GM23338 (cell line): Measurements from ENCODE around the gene AGBL4. TPM values are rescaled to one million over a fixed set of nuclear protein-coding genes. Genes with fewer than 3 reads are reported as not detected.

Experiments used
- ATAC-seq: fragments of 200-7000 bp; cut with Tn5 transposase; 3 replicates; pipeline ENCODE4 v1.9.1; 2020
- DNase-seq: peaks from one replicate; pipeline ENCODE4 v3.0.0-alpha.2; 2015; ENCODE audit warnings: low spot score
- H2AFZ ChIP-seq: fragments of 200-600 bp; sonication (generic); 2 replicates; pipeline ENCODE4 v1.8.0; 2016; ENCODE audit warnings: antibody characterized with exemption, mild to moderate bottlenecking, moderate library complexity
- H3F3A ChIP-seq: fragments of 200-600 bp; sonication (generic); replicated peaks from 2 replicates; pipeline ENCODE4 v1.8.0; 2017; ENCODE audit warnings: antibody characterized with exemption, mixed run types, low read depth
- H3K27ac ChIP-seq: fragments of 200-600 bp; sonication (generic); 2 replicates; pipeline ENCODE4 v1.6.1; 2016; ENCODE audit warnings: low read depth
- H3K27me3 ChIP-seq: fragments of 200-600 bp; sonication (generic); 2 replicates; pipeline ENCODE4 v1.8.0; 2016; ENCODE audit warnings: mild to moderate bottlenecking, mixed run types, moderate library complexity; ENCODE audit not compliant: insufficient read depth
- H3K36me3 ChIP-seq: fragments of 200-600 bp; sonication (generic); 2 replicates; pipeline ENCODE4 v1.8.0; 2016; ENCODE audit warnings: mild to moderate bottlenecking; ENCODE audit not compliant: insufficient read depth
- H3K4me1 ChIP-seq: fragments of 200-600 bp; sonication (generic); 2 replicates; pipeline ENCODE4 v1.8.0; 2016; ENCODE audit warnings: mild to moderate bottlenecking, moderate library complexity; ENCODE audit not compliant: insufficient read depth
- H3K4me2 ChIP-seq: fragments of 200-600 bp; sonication (generic); 2 replicates; pipeline ENCODE4 v1.7.1; 2017; ENCODE audit warnings: mixed run types
- H3K4me3 ChIP-seq: fragments of 200-600 bp; sonication (generic); 2 replicates; pipeline ENCODE4 v1.6.1; 2016; ENCODE audit warnings: mixed run types
- H3K79me2 ChIP-seq: fragments of 200-600 bp; sonication (generic); replicated peaks from 2 replicates; pipeline ENCODE4 v1.8.0; 2017; ENCODE audit warnings: mild to moderate bottlenecking; ENCODE audit not compliant: insufficient read depth
- H3K9me2 ChIP-seq: fragments of 200-600 bp; sonication (generic); 2 replicates; pipeline ENCODE4 v1.8.0; 2017; ENCODE audit not compliant: insufficient read depth
- H4K20me1 ChIP-seq: fragments of 200-600 bp; sonication (generic); replicated peaks from 2 replicates; pipeline ENCODE4 v1.8.0; 2017; ENCODE audit warnings: mild to moderate bottlenecking; ENCODE audit not compliant: insufficient read depth
- H3K27ac Mint-ChIP-seq: 2 replicates; pipeline ENCODE4 v1.8.0; 2020; ENCODE audit warnings: inconsistent platforms, mild to moderate bottlenecking, moderate library complexity, mixed read lengths
- H3K27me3 Mint-ChIP-seq: 3 replicates; pipeline ENCODE4 v1.8.0; 2022; ENCODE audit warnings: low read depth, mild to moderate bottlenecking, moderate library complexity, mixed read lengths, inconsistent platforms; ENCODE audit not compliant: insufficient read depth, poor library complexity
- H3K36me3 Mint-ChIP-seq: 3 replicates; pipeline ENCODE4 v1.8.0; 2021; ENCODE audit warnings: low read depth, mild to moderate bottlenecking, inconsistent platforms, moderate library complexity, mixed read lengths
- H3K4me1 Mint-ChIP-seq: 3 replicates; pipeline ENCODE4 v1.8.0; 2020; ENCODE audit warnings: mild to moderate bottlenecking, inconsistent platforms, mixed read lengths
- H3K4me3 Mint-ChIP-seq: 3 replicates; pipeline ENCODE4 v1.8.0; 2021; ENCODE audit warnings: moderate library complexity, mild to moderate bottlenecking, inconsistent platforms, mixed read lengths
- H3K9me3 Mint-ChIP-seq: 3 replicates; pipeline ENCODE4 v1.8.0; 2020; ENCODE audit warnings: moderate library complexity, mild to moderate bottlenecking, inconsistent platforms, mixed read lengths
- CREB1 ChIP-seq: fragments of 250-450 bp; sonication (Bioruptor Pico); IDR thresholded peaks from 2 replicates; pipeline ENCODE4 v1.5.0; 2020; ENCODE audit warnings: low read depth, mild to moderate bottlenecking, moderate library complexity
- CTCF ChIP-seq, 2 experiments: fragments of 200-600 bp in 1 of 2; sonication (generic) in 1 of 2; conservative IDR thresholded peaks; 2 replicates each; pipeline versions ENCODE4 v1.5.1 to v1.6.1; 2016 to 2017; ENCODE audit warnings: antibody characterized with exemption in 2 of 2, low read depth in 2 of 2, mild to moderate bottlenecking in 2 of 2, moderate library complexity in 1 of 2
- ETS1 ChIP-seq: IDR thresholded peaks from 2 replicates; pipeline ENCODE4 v1.6.1; 2016; ENCODE audit warnings: antibody characterized with exemption
- EZH2 ChIP-seq: fragments of 200-600 bp; sonication (generic); IDR thresholded peaks from one replicate; pipeline ENCODE4 v1.8.0; 2017; ENCODE audit warnings: antibody characterized with exemption, mild to moderate bottlenecking, low read depth; ENCODE audit not compliant: unreplicated experiment
- EZH2phosphoT487 ChIP-seq: fragments of 200-600 bp; sonication (generic); IDR thresholded peaks from one replicate; pipeline ENCODE4 v1.8.1; 2018; ENCODE audit warnings: antibody characterized with exemption; ENCODE audit not compliant: unreplicated experiment
- JUNB ChIP-seq: IDR thresholded peaks from one replicate; pipeline ENCODE4 v1.6.1; 2016; ENCODE audit warnings: antibody characterized with exemption; ENCODE audit not compliant: unreplicated experiment
- POLR2AphosphoS5 ChIP-seq: IDR thresholded peaks from 2 replicates; pipeline ENCODE4 v1.6.1; 2016; ENCODE audit warnings: antibody characterized with exemption, low read depth
- STAT1 ChIP-seq: IDR thresholded peaks from one replicate; pipeline ENCODE4 v1.6.1; 2016; ENCODE audit warnings: antibody characterized with exemption; ENCODE audit not compliant: unreplicated experiment
- ZNF114 ChIP-seq: fragments of 250-450 bp; sonication (Bioruptor Pico); IDR thresholded peaks from 2 replicates; pipeline ENCODE4 v1.5.0; 2020; ENCODE audit warnings: mild to moderate bottlenecking, moderate library complexity
- ZNF331 ChIP-seq: fragments of 250-450 bp; sonication (Bioruptor Pico); IDR thresholded peaks from 2 replicates; pipeline ENCODE4 v1.5.0; 2020; ENCODE audit warnings: low read depth, mild to moderate bottlenecking, moderate library complexity
- polyA plus RNA-seq: library from polyadenylated mRNA; unstranded; fragments of >200 nt; fragmentation: Nextera tagmentation; extraction: Ambion mirVana; gene quantifications from 2 replicates; pipeline ENCODE4 v1.2.1, GENCODE V29; 2016
- total RNA-seq: library from RNA; depleted of rRNA; stranded (reverse); fragments of >200 nt; shearing (Covaris generic); gene quantifications from 2 replicates; pipeline ENCODE4 v1.2.3, GENCODE V29; 2014
- TF ChIP-seq, protein P1 (sequence below): IDR thresholded peaks from one replicate; pipeline ENCODE4 v1.6.1; 2018; ENCODE audit warnings: antibody characterized with exemption; ENCODE audit not compliant: unreplicated experiment

The AGBL4 gene
- total and polyA plus RNA-seq, 2 experiments from 2014 or later, result 0.91 to 1.5 TPM

- TF ChIP-seq CTCF (conservative IDR thresholded peaks at IDR 0.05; ENCODE audit: low read depth in 2 of 2) (no peak), ZNF114 (no peak), ETS1 (no peak)
Observed at GRCh38 chr1:48617252-48617651, 1406.5 kb downstream of the AGBL4 start (continued).

DNA sequence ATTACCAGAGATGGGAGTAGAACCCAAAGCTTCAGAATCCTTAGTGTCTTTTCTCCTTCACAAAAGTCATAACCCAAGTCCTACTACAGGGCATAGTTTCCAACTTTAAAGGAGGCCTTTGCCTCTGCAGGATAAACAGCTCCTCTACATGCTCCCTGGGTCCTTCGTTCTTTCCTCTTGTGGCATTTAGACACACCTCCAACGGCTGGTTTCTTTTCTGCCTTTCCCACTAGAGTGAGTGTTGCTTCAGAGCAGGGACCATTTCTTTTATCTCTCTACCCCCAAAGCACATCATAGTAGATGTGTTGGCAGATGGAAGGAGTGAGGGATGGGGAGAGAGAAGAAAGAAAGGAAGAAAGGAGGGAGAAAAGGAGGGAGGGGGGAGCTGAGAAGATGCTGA is 1407.0 kb downstream of the AGBL4 start:
- no peak for ATAC-seq
- Histone ChIP-seq H3K27me3 (no peaks in the 10 kb centered on the region), H3K27ac (no peak overlapping the region), H3K4me1 (peaks cover 6% of the 10 kb centered on the region), H3K4me3 (no peak overlapping the region), H3K4me2 (no peak overlapping the region), H3K9me2 (no peaks in the 10 kb centered on the region), H2AFZ (no peak overlapping the region), H3F3A (no peaks in the 10 kb centered on the region), H3K79me2 (no peaks in the 10 kb centered on the region), H4K20me1 (no peaks in the 10 kb centered on the region), H3K36me3 (no peaks in the 10 kb centered on the region)
- H3K27me3 Mint-ChIP-seq, result peaks cover 6% of the 10 kb centered on the region
- H3K36me3 Mint-ChIP-seq, result no peaks in the 10 kb centered on the region
- H3K27ac Mint-ChIP-seq, result no peak overlapping the region
- H3K9me3 Mint-ChIP-seq, result no peaks in the 10 kb centered on the region
- no peak for DNase-seq
- peaks cover 12% of the 10 kb centered on the region; the same call in 2 of the 3 replicates for H3K4me1 Mint-ChIP-seq
- H3K4me3 Mint-ChIP-seq, result no peak overlapping the region
- TF ChIP-seq CREB1 (CRISPR knock-in tag) (no peak), CTCF (conservative IDR thresholded peaks at IDR 0.05; ENCODE audit: low read depth in 2 of 2) (no peak), ZNF331 (CRISPR knock-in tag) (no peak), JUNB (no peak), STAT1 (no peak), EZH2 (no peak), EZH2phosphoT487 (no peak), POLR2AphosphoS5 (no peak), ZNF114 (no peak)
- TF ChIP-seq, protein P1, sequence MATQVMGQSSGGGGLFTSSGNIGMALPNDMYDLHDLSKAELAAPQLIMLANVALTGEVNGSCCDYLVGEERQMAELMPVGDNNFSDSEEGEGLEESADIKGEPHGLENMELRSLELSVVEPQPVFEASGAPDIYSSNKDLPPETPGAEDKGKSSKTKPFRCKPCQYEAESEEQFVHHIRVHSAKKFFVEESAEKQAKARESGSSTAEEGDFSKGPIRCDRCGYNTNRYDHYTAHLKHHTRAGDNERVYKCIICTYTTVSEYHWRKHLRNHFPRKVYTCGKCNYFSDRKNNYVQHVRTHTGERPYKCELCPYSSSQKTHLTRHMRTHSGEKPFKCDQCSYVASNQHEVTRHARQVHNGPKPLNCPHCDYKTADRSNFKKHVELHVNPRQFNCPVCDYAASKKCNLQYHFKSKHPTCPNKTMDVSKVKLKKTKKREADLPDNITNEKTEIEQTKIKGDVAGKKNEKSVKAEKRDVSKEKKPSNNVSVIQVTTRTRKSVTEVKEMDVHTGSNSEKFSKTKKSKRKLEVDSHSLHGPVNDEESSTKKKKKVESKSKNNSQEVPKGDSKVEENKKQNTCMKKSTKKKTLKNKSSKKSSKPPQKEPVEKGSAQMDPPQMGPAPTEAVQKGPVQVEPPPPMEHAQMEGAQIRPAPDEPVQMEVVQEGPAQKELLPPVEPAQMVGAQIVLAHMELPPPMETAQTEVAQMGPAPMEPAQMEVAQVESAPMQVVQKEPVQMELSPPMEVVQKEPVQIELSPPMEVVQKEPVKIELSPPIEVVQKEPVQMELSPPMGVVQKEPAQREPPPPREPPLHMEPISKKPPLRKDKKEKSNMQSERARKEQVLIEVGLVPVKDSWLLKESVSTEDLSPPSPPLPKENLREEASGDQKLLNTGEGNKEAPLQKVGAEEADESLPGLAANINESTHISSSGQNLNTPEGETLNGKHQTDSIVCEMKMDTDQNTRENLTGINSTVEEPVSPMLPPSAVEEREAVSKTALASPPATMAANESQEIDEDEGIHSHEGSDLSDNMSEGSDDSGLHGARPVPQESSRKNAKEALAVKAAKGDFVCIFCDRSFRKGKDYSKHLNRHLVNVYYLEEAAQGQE, result no peak
